Mucosa of stomach (tissue), 1 donor: ENCODE results near the gene RCBTB1.

Source experiments
- H3K27me3 ChIP-seq: one replicate; pipeline ENCODE4 v1.7.0; 2013; ENCODE audit warnings: mild to moderate bottlenecking, low read length; ENCODE audit not compliant: control insufficient read depth, insufficient read depth
- H3K36me3 ChIP-seq: one replicate; pipeline ENCODE4 v1.7.0; 2013; ENCODE audit warnings: low read length; ENCODE audit not compliant: control insufficient read depth, insufficient read depth
- H3K4me1 ChIP-seq: one replicate; pipeline ENCODE4 v1.7.0; 2013; ENCODE audit warnings: mild to moderate bottlenecking, low read length; ENCODE audit not compliant: control insufficient read depth, insufficient read depth
- H3K4me3 ChIP-seq: one replicate; pipeline ENCODE4 v1.7.0; 2013; ENCODE audit warnings: low read length
- H3K9ac ChIP-seq: one replicate; pipeline ENCODE4 v1.7.0; 2013; ENCODE audit warnings: mild to moderate bottlenecking, low read length, moderate library complexity
- H3K9me3 ChIP-seq: one replicate; pipeline ENCODE4 v1.7.0; 2013; ENCODE audit warnings: mild to moderate bottlenecking, low read length, moderate library complexity; ENCODE audit not compliant: control insufficient read depth
- donor health status: Pancreatic carcinoma.

The RCBTB1 gene

GRCh38 chr13:49546561-49546960 is 38.8 kb downstream of the RCBTB1 start:
- Histone ChIP-seq H3K9me3 (no peaks in the 10 kb centered on the region), H3K9ac (no peak overlapping the region), H3K36me3 (no peaks in the 10 kb centered on the region), H3K4me3 (no peak overlapping the region), H3K27me3 (no peaks in the 10 kb centered on the region), H3K4me1 (no peaks in the 10 kb centered on the region)

GRCh38 chr13:49545661-49546060 is 39.7 kb downstream of the RCBTB1 start:
- no peaks in the 10 kb centered on the region for H3K9me3 ChIP-seq
- no peaks in the 10 kb centered on the region for H3K4me1 ChIP-seq
- no peaks in the 10 kb centered on the region for H3K27me3 ChIP-seq
- H3K4me3 ChIP-seq = no peak overlapping the region
- no peaks in the 10 kb centered on the region for H3K36me3 ChIP-seq
- H3K9ac ChIP-seq = no peak overlapping the region

GRCh38 chr13:49543656-49544055 is 41.7 kb downstream of the RCBTB1 start:
- H3K36me3 ChIP-seq = no peaks in the 10 kb centered on the region
- H3K4me3 ChIP-seq = no peak overlapping the region
- H3K27me3 ChIP-seq = no peaks in the 10 kb centered on the region
- H3K9me3 ChIP-seq = no peaks in the 10 kb centered on the region
- no peak overlapping the region for H3K9ac ChIP-seq
- H3K4me1 ChIP-seq = no peaks in the 10 kb centered on the region

GRCh38 chr13:49540552-49540951 is 44.8 kb downstream of the RCBTB1 start:
- Histone ChIP-seq H3K36me3 (no peaks in the 10 kb centered on the region), H3K4me3 (no peak overlapping the region), H3K27me3 (no peaks in the 10 kb centered on the region), H3K9ac (no peak overlapping the region), H3K4me1 (no peaks in the 10 kb centered on the region), H3K9me3 (no peaks in the 10 kb centered on the region)

GRCh38 chr13:49539746-49540145 is 45.6 kb downstream of the RCBTB1 start:
- H3K36me3 ChIP-seq = no peaks in the 10 kb centered on the region

GRCh38 chr13:49539313-49539712 is 46.0 kb downstream of the RCBTB1 start:
- H3K27me3 ChIP-seq = no peaks in the 10 kb centered on the region
- H3K9ac ChIP-seq = no peak overlapping the region
- no peaks in the 10 kb centered on the region for H3K36me3 ChIP-seq
- H3K4me1 ChIP-seq = no peaks in the 10 kb centered on the region
- no peak overlapping the region for H3K4me3 ChIP-seq
- H3K9me3 ChIP-seq = no peaks in the 10 kb centered on the region

More at GRCh38 chr13:49539746-49540145, 45.6 kb downstream of the RCBTB1 start:
- Histone ChIP-seq H3K4me3 (no peak overlapping the region), H3K9ac (no peak overlapping the region), H3K27me3 (no peaks in the 10 kb centered on the region), H3K9me3 (no peaks in the 10 kb centered on the region), H3K4me1 (no peaks in the 10 kb centered on the region)

GRCh38 chr13:49538404-49538803 is 47.0 kb downstream of the RCBTB1 start:
- no peaks in the 10 kb centered on the region for H3K36me3 ChIP-seq
- no peak overlapping the region for H3K4me3 ChIP-seq
- no peak overlapping the region for H3K9ac ChIP-seq
- H3K27me3 ChIP-seq = no peaks in the 10 kb centered on the region
- no peaks in the 10 kb centered on the region for H3K4me1 ChIP-seq
- no peaks in the 10 kb centered on the region for H3K9me3 ChIP-seq

GRCh38 chr13:49536144-49536873 is 49.0 kb downstream of the RCBTB1 start:
- Histone ChIP-seq H3K9ac (no peak overlapping the region), H3K27me3 (no peaks in the 10 kb centered on the region), H3K9me3 (no peaks in the 10 kb centered on the region), H3K4me3 (no peak overlapping the region), H3K36me3 (no peaks in the 10 kb centered on the region), H3K4me1 (no peaks in the 10 kb centered on the region)

- Histone ChIP-seq H3K9me3 (no peaks in the 10 kb centered on the region), H3K4me1 (no peaks in the 10 kb centered on the region), H3K4me3 (no peak overlapping the region), H3K9ac (no peak overlapping the region), H3K27me3 (no peaks in the 10 kb centered on the region), H3K36me3 (no peaks in the 10 kb centered on the region)
These were observed 51.6 kb downstream of the RCBTB1 start for GRCh38 chr13:49533591-49534269.

- Histone ChIP-seq H3K27me3 (no peaks in the 10 kb centered on the region), H3K4me3 (no peak overlapping the region), H3K4me1 (no peaks in the 10 kb centered on the region), H3K9ac (no peak overlapping the region), H3K36me3 (no peaks in the 10 kb centered on the region), H3K9me3 (no peaks in the 10 kb centered on the region)
These were observed 52.3 kb downstream of the RCBTB1 start for GRCh38 chr13:49533011-49533410.

- no peaks in the 10 kb centered on the region for H3K27me3 ChIP-seq
- no peaks in the 10 kb centered on the region for H3K9me3 ChIP-seq
- no peaks in the 10 kb centered on the region for H3K4me1 ChIP-seq
- no peak overlapping the region for H3K9ac ChIP-seq
- H3K36me3 ChIP-seq = no peaks in the 10 kb centered on the region
- H3K4me3 ChIP-seq = no peak overlapping the region
These were observed 52.8 kb downstream of the RCBTB1 start for GRCh38 chr13:49532593-49532992.

- Histone ChIP-seq H3K27me3 (no peaks in the 10 kb centered on the region), H3K9ac (no peak overlapping the region), H3K4me3 (no peak overlapping the region), H3K36me3 (no peaks in the 10 kb centered on the region), H3K9me3 (no peaks in the 10 kb centered on the region), H3K4me1 (no peaks in the 10 kb centered on the region)
These were observed 54.9 kb downstream of the RCBTB1 start for GRCh38 chr13:49530457-49530856.
